HG03432 (cell line): Measurements from ENCODE around the gene TBC1D24.
"Not testable (repeated sequence)": the region's sequence is repeated elsewhere in the genome, so short reads cannot be mapped to it uniquely, and the experiment has no call there.

Source experiments
- ATAC-seq: cut with Tn5 transposase; IDR thresholded peaks from one replicate; pipeline ENCODE4 v1.9.1; 2021; ENCODE audit warnings: mild to moderate bottlenecking, moderate library complexity; ENCODE audit not compliant: unreplicated experiment

TBC1D24 gene

DNA sequence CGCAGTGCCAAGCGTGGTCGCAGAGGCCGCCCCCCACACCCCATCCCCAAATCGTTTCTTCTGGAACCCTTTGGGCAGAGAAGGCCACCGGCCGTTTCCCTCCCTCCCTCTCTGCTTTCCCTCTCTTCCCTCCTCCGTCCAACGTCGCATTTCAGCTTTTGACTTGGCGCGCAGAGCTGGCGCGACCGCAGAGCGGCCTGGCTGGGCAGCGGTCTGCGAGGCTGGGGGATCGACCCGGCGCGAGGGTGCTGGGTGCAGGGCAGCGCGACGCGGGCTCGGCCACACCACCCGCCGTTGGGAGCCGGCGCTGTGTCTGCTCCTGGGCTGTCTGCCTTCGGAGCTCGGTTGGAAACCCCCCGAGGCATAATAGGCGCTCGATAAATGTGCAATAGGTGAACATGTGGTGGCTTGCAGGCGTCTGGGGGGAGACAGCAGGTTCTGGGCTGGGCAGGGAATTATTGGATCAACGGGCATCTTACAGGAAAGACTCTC is 6.6 kb upstream of the TBC1D24 start:
- peak; percentile 23 for ATAC-seq

DNA sequence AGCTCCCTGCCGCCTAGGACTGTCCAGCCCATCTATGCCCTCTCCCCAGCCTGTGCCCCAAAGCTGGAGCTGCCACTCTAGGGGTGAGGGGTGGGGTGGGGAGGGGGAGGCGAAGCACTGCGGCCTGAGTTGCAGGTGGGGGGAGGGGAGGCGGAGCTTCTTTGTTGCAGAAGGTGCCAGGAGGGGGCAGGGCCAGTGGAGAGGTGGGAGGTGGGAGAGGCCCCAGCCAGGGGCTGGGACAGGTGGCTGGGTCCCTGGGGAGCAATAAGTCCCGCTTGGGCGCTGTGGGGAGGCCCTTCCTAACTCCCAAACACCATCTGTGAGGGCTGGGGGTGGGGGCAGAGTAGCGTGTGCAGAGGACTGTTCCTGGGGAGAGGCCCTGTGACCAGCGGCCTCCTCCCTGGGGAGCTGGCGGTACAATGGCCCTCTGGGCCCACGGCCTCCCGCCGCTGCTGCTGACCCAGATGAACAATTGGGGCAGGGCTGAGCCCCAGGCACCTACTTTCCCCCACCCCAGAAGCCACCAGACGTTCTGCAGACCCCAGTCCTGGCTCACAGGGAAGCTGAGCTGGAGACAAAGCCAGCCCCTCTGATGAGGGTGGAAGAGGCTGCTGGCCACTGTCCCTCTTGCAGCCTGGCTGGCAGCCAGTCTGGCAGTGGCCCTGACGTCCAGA is 6.1 kb upstream of the TBC1D24 start:
- peak; percentile 38 for ATAC-seq

DNA sequence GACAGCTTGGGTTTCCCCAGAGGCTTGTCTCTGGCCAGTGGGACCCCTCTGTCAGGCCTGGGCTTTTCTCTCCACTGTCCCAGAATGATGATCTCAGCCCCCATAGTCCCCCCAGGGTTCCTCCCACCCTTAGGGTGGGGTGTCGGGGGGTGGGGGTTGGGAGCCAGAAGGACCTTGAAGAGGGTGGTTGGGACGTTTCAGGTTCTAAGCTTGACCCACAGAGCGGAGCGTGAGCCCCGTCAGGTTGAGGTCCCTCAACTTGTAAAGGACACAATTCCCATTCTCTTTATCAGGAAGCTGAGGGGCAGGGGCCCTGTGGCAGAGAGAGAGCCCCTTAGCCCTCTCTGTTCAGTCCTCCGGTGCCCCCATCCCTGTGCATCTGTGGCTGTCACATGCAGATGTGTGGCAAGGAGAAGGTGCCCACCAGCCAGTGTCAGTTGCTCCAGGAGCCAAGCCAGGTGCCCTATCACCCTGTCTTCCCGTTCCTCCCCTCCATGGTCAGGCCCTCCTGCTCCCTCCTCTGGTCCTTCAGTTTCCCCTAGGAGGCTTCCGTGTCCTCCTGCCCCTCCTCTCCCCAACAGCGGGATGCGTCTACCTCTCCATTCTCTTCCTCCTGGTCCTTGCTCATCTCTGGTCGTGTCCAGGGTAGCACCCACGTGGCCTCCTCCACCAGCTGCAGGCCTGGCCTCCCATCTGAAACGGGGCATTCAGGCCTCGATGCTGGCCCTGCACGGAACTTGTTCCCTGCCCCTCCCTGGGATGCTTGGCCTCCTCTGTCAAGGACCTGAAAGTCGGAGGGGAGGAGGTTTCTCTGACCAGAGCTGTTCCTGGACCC is 5.3 kb upstream of the TBC1D24 start:
- ATAC-seq: no peak

DNA sequence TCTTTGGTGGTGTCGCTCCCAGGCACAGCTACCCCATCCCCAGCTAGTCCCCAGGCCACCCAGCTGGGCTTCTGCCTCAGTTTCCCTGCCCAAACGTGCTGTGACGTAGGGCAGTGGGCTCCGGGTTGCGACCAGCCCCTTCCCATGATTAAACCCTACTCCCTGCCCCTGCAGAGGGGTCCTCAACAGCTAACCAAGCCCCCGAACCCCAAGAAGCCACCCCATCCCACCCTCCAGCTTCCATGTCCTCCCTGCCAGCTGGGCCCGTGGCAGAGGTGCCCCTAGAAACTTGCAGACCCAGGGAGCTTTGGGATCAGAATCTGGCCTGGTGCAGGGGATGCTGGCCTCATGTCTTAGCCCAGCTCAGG is 4.7 kb upstream of the TBC1D24 start:
- no peak for ATAC-seq

DNA sequence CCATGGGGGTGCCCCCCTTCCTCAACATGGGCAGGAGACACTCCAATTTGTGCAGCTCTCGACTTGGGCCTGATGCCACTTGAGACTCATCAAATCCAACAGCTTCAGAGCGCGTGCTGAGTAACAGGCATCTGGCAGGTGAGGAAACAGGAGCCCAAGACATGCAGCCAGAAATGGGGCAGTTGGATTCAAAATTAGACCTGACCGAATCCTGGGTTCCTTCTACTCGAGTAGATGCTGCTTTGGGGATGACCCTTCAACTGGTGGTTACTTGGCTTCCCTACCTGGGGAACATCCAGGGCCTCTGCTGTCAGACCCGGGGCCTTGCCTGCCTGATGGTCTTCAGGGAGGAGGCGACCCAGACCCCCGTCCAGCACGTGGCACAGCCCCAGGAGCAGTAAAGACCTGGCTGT is 4.3 kb upstream of the TBC1D24 start:
- no peak for ATAC-seq

DNA sequence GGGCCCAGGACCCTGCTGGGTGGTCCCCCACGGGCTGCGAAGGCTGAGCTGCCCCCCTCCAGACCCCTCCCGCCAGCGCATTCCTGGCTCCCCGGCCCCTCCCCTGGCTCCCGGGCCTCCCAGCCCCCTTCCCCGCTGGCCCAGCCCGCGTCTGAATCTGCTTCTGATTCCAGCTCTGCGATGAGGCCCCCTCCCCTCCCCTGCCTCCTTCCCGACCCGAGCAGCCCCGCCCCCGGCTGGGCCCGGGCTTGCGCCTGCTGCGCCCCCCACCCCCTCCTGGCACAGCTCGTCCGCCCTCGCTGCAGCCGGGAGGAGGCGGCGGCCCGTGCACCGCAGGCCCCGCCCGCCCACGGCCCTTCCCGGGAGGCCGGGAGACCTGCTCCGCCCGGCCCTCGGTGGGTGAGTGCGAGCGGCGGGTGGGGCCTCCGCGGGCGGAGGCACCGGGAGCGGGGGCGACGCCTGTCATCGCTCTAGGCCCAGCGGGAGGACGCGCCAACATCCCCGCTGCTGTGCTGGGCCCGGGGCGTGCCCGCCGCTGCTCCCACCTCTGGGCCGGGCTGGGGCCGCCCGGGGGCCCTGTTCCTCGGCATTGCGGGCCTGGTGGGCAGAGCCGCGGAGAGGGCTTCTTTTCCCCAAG is 3.8 kb upstream of the TBC1D24 start, which contains the start of gene NTN3:
Gene NTN3 (plus strand): TSS at position 282 of the 637 bp plus-strand sequence. CDS start 405 bp downstream, outside the sequence.
- ATAC-seq: no peak

DNA sequence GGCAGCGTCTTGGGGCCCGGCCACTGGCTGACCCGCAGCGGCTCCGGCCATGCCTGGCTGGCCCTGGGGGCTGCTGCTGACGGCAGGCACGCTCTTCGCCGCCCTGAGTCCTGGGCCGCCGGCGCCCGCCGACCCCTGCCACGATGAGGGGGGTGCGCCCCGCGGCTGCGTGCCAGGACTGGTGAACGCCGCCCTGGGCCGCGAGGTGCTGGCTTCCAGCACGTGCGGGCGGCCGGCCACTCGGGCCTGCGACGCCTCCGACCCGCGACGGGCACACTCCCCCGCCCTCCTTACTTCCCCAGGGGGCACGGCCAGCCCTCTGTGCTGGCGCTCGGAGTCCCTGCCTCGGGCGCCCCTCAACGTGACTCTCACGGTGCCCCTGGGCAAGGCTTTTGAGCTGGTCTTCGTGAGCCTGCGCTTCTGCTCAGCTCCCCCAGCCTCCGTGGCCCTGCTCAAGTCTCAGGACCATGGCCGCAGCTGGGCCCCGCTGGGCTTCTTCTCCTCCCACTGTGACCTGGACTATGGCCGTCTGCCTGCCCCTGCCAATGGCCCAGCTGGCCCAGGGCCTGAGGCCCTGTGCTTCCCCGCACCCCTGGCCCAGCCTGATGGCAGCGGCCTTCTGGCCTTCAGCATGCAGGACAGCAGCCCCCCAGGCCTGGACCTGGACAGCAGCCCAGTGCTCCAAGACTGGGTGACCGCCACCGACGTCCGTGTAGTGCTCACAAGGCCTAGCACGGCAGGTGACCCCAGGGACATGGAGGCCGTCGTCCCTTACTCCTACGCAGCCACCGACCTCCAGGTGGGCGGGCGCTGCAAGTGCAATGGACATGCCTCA is 3.1 kb upstream of the TBC1D24 start:
- ATAC-seq: no peak

DNA sequence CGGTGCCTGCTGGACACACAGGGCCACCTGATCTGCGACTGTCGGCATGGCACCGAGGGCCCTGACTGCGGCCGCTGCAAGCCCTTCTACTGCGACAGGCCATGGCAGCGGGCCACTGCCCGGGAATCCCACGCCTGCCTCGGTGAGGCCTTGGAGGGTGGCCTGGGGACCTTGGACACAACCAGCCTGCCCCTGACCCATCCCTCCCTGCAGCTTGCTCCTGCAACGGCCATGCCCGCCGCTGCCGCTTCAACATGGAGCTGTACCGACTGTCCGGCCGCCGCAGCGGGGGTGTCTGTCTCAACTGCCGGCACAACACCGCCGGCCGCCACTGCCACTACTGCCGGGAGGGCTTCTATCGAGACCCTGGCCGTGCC is 2.5 kb upstream of the TBC1D24 start:
- ATAC-seq: no peak

DNA sequence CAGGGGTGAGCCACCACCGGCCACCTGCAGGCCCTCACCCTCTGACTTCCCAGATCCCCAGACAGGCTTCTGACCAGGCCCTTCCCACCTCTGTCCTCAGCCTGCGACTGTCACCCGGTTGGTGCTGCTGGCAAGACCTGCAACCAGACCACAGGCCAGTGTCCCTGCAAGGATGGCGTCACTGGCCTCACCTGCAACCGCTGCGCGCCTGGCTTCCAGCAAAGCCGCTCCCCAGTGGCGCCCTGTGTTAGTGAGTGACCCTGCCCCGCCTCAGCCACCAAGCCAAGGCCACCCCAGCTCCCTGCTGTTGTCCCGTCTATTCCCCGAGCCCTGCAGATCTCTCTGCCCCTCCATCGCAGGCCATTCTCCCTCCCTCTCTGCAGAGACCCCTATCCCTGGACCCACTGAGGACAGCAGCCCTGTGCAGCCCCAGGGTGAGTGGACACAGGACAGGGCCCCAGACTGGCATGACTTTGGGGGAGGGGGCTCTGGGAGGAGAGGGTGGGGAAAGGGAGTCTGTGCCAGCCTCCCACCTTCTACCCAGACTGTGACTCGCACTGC is 2.0 kb upstream of the TBC1D24 start:
- no peak for ATAC-seq

DNA sequence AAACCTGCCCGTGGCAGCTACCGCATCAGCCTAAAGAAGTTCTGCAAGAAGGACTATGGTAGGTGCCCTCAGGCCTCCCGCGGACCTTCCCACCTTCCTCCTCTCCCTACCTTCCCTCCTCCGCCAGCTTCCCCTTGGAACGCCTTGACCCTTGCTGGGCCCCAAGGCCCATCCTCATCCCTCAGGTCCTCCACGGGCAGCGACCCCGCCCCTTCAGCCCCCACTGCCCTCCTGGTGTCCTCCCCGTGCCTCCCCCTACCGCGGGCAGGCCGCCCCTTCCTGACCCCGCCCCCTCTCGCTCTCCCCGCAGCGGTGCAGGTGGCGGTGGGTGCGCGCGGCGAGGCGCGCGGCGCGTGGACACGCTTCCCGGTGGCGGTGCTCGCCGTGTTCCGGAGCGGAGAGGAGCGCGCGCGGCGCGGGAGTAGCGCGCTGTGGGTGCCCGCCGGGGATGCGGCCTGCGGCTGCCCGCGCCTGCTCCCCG is 1.4 kb upstream of the TBC1D24 start:
- ATAC-seq: no peak

DNA sequence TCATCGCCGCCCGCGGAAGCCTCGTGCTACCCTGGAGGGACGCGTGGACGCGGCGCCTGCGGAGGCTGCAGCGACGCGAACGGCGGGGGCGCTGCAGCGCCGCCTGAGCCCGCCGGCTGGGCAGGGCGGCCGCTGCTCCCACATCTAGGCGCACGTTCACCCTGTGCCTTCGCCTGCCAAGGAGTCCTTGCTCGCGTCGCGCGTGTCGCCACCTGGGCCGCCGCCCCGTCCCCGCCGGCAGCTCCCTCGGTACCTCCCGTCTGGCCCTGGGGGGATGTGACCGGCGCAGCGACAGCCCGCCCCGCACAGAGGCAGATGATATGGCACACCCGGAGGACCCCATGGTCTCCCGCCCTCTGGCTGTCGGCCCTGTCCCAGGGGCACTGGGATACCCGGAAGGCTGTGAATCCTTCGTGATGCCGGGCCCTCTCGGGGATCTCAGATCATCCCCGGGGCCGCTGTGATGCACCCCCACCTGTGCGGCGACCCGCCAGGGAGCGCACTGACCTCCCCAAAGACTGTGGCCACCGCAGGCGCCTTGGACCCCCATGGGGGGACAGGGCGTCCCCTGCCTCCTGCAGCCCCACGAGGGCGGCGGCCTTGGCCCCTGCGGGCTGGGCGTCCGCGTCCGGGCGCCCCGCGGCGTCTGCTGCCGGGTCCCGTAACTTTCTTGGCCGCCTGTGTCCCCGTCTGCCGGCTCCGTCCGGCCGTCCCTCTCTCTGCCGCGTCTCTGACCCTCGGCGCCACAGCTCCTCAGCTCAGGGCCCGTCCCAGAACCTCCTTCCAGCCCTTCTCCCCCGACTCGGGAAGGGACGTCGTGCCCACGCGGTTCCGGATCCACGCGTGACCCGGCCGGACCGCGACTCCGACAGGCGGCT is 689 bp upstream of the TBC1D24 start:
- peak; percentile 32 for ATAC-seq

DNA sequence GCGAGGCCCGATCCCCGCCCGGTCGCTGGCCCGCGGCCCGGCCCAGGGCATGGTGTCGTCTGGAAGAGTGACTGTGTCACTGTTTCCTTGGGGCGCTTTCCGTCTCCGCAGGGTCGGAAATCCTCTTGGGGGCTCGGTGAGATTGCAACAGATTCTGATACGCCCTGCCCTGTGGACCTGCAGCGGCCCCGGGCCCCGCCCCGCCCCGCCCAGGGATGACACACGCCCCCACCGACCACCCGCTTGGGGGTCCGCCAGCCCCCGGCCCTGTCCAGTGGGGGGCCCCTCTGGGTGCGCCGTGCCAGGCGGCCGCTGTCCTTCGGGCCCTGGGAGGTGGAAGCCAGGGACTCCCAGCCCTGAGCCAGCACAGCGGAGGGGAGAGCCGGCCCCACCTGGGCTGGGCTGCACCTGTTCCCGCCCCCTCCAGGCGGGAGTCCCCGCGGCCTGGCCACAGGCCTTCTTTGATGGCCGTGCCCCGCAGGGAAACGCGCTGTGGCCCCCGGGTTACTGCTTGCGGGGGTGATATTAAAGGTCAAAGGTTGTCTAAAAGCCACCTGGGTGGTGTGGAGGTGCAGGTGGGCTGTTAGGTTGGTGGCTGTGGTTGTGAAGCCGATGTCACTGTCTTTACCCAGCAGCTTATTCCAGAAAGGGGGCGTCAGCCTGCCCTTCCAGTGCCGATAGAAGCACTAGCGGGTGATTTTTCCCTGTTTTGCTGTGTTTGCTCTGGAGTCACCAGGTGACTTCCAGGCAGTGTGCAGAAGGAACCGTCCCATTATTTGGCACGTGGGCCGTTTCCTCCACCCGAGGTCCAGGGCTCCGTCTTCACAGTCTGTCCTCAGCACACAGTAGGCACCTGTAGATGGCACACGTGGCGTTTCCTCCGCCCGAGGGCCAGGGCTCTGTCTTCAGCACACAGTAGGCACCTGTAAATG is 752 bp downstream of the TBC1D24 start:
- peak; percentile 15 for ATAC-seq

DNA sequence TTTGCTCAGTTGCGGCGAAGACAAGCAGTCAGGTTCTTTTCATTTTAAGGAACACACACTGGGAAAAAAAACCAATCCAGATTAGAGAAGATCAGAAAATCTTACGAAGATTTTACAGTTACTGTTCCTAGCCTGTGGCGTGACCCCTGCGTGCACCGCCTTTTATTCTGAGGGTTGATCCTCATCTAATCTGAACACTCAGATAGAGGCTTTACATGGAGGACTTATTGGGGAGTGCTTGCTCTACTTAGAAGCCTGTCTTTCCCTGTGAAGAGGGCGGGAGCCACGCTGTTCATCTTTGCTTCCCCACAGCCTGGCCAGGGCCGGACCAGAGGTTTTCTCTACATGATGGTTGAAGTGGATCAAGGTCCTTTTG is 1.4 kb downstream of the TBC1D24 start:
- no peak for ATAC-seq

DNA sequence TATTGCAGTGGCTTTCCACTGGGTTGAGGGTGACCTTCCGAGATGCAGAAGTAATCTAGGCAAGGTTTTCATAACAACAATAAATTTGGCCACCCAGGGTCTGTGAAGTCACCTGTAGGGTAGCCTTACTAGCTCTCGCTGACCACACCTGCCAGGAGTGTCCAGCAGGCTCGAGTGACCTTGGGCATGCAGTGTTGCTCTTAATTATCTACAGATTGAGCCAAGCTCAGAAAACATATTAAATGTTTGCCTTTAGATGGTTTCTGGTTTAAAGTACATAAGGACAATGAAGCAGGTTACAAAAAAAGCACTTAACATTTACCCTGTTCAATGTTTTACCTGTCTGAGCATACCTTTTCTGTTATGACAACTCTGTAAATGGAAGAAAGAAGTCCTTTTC is 1.8 kb downstream of the TBC1D24 start:
- no peak for ATAC-seq

DNA sequence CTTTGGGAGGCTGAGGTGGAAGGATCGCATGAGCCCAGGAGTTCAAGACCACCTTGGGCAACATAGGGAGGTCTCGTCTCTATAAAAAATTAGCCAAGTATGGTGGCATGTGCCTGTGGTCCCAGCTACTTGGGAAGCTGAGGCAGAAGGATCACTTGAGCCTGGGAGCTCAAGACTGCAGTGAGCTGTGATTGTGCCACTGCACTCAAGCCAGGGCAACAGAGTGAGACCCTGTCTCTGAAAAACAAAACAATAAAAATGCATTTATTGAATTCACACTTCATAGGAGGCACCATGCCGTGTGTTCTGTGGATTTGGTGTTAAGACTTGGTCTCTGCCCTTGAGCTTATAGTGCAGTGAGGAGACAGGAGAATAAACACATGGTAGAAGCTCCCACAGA is 2.4 kb downstream of the TBC1D24 start:
- ATAC-seq: no peak

DNA sequence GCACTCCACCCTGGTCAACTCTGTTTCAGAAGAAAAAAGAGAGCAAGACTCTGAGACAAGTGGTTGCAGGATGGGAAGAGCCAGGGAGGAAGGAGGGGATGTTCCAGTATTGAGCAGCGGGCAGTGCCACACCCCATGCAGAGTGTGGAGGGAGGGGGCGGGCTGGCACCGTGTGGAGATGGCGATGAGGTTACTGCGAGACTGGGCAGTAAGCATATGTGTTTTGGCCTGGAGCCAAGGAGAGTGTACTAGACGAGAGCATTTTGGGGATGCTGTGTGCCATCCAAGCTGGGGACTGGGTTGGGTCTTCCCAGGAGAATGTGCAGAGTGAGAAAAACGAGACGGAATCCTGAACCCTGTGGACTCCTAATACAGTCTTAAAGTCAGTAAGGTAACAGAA is 3.4 kb downstream of the TBC1D24 start:
- ATAC-seq: no peak

DNA sequence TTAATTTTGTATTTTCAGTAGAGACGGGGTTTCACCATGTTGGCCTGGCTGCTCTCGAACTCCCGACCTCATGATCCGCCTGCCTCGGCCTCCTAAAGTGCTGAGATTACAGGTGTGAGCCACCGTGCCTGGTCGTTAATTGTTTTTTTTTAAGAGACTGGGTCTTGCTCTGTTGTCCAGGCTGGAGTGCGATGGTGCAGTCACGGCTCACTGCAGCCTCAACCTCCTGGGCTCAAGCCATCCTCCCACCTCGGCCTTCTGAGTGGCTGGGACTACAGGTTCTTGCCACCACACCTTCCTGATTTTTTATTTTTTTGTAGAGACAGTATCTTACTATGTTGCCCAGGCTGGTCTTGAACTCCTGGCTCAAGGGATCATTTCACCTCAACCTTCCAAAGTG is 5.1 kb downstream of the TBC1D24 start:
- ATAC-seq: not testable (repeated sequence)

DNA sequence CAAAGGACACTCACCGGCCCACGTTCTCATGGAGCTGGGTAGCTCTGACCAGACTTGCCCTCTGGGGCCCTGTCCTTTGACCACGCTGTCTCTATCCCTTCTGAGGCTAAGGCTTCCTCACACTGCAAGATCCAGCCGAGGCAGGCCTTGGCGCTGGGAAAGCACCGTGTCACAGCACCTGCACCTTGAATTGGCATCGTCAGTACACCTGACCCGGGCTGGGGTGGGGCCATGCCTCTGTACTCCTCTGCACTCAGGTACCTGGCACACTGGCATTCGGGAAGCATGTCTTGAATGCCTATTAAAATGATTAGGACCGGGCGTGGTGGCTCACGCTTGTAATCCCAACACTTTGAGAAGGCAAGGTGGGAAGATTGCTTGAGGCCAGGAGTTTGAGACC is 6.0 kb downstream of the TBC1D24 start:
- ATAC-seq: no peak
